Heart left ventricle (tissue), 13 donors: Measurements from ENCODE around the gene FHOD1.

Source experiments
- POLR2A ChIP-seq, 2 donors: fragments of 450-650 bp; IDR thresholded peaks; one replicate each; pipeline ENCODE4 v1.6.1; 2017; ENCODE audit warnings: antibody characterized with exemption in 2 of 2, mild to moderate bottlenecking in 2 of 2, moderate library complexity in 2 of 2
- TF ChIP-seq, protein P1 (sequence below), 12 donors: fragments of 200-600 bp; sonication (generic) in 4 of 12; IDR thresholded peaks; one replicate each; pipeline versions ENCODE4 v1.5.0 to v1.8.0; 2018 to 2022; ENCODE audit warnings: antibody characterized with exemption in 12 of 12, mild to moderate bottlenecking in 5 of 12
- donor health status: ischemic (EF 13 %, LVEDD 7.1; RV severe dilation, severe dysfunction).
- donor health status: DM: no; HTN: yes; CAD: no.
- donor health status: DM: no; HTN: no; CAD: no.
- donor health status: ischemic (EF 25% LVEDD 6.9; RV normal size, moderate dysfunction).
- donor health status: ischemic (EF 25% LVEDD 5.7; RV mildly dilated, moderate dysfunction).
- donor health status: ischemic (EF 35%, LVEDD 5.7; RV mildly dilated, moderate dysfunction).
- donor health status: nonischemic (EF 11% LVEDD 7.7; RV severe dilation, severe dysfunction).
- donor health status: DM: yes; HTN: yes; CAD: no.
- donor health status: PGD.
- donor health status: ischemic (EF 29% LVEDD 5.4; RV normal size, mild dysfunction).
- donor health status: nonischemic (EF 23%, LVEDD 6.1; RV moderate dilation, normal function).

DNA sequence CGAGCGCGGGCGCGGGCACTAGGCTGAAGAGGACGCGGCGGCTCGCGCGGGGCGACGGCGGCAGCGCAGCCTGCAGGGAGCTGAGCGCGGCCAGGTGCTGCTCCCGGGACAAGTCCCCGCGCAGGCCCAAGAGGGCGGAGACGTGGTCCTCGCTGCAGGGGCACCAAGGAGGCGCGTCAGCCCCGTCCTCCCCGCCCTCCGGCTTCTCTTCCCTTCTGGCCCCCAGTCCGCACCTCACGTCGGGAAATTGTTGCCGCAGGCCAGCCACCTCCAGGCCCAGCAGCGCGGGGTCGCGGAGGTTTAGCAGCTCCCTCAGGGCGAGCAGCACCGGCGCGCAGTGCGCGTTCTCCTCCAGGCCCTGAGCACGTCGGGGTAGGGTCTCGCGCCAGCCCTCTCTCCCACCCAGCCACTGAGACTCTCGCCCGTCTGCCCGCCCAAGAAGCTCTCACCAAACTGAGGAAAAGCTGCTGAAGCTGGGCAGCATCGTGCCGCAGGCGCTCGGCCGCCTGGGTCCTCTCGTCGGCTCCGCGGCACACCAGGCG is 62.8 kb downstream of the FHOD1 start:
- TF ChIP-seq, protein P1, sequence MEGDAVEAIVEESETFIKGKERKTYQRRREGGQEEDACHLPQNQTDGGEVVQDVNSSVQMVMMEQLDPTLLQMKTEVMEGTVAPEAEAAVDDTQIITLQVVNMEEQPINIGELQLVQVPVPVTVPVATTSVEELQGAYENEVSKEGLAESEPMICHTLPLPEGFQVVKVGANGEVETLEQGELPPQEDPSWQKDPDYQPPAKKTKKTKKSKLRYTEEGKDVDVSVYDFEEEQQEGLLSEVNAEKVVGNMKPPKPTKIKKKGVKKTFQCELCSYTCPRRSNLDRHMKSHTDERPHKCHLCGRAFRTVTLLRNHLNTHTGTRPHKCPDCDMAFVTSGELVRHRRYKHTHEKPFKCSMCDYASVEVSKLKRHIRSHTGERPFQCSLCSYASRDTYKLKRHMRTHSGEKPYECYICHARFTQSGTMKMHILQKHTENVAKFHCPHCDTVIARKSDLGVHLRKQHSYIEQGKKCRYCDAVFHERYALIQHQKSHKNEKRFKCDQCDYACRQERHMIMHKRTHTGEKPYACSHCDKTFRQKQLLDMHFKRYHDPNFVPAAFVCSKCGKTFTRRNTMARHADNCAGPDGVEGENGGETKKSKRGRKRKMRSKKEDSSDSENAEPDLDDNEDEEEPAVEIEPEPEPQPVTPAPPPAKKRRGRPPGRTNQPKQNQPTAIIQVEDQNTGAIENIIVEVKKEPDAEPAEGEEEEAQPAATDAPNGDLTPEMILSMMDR (IDR thresholded peaks at IDR 0.05): no peak
- no peak for TF ChIP-seq POLR2A (IDR thresholded peaks at IDR 0.05)
